Body of pancreas (tissue), 4 donors: ENCODE results near the gene PRX.

Source experiments
- CTCF ChIP-seq, 7 experiments: fragments of 450-650 bp in 4 of 7; fragments of 200-600 bp in 3 of 7; sonication (generic) in 3 of 7; IDR thresholded peaks; one replicate each; pipeline ENCODE4 v1.5.1; 2016 to 2019; ENCODE audit warnings: antibody characterized with exemption in 7 of 7
- POLR2A ChIP-seq, 3 donors: fragments of 450-650 bp; IDR thresholded peaks; one replicate each; pipeline ENCODE4 v1.6.1; 2016; ENCODE audit warnings: antibody characterized with exemption in 3 of 3, mild to moderate bottlenecking in 2 of 3

GRCh38 chr19:40420766-40421765 lies 7.9 kb upstream of the PRX start:
- TF ChIP-seq CTCF (IDR thresholded peaks at IDR 0.05) (peak; percentile 88 to 98 (median 94)), POLR2A (IDR thresholded peaks at IDR 0.05) (peak; percentile 92 to 98 (median 95))
